Subcutaneous adipose tissue (tissue), 4 donors: ENCODE results near the gene AVEN. TPM values are rescaled to one million over a fixed set of nuclear protein-coding genes. Genes with fewer than 3 reads are reported as not detected.

Source experiments
- total RNA-seq, 4 donors: library from RNA; depleted of rRNA; stranded (reverse); fragments of >200 nt; gene quantifications; one replicate each; pipeline ENCODE4 v1.1.0, GENCODE V29; 2016
- TF ChIP-seq, protein P1 (sequence below): fragments of 450-650 bp; IDR thresholded peaks from one replicate; pipeline ENCODE4 v1.5.1; 2016; ENCODE audit warnings: low read depth, mild to moderate bottlenecking, control low read depth, antibody characterized with exemption, moderate library complexity

The AVEN gene
- total RNA-seq, 4 donors from 2014 or later, result 8.5 to 26.1 (median 17.5) TPM

DNA sequence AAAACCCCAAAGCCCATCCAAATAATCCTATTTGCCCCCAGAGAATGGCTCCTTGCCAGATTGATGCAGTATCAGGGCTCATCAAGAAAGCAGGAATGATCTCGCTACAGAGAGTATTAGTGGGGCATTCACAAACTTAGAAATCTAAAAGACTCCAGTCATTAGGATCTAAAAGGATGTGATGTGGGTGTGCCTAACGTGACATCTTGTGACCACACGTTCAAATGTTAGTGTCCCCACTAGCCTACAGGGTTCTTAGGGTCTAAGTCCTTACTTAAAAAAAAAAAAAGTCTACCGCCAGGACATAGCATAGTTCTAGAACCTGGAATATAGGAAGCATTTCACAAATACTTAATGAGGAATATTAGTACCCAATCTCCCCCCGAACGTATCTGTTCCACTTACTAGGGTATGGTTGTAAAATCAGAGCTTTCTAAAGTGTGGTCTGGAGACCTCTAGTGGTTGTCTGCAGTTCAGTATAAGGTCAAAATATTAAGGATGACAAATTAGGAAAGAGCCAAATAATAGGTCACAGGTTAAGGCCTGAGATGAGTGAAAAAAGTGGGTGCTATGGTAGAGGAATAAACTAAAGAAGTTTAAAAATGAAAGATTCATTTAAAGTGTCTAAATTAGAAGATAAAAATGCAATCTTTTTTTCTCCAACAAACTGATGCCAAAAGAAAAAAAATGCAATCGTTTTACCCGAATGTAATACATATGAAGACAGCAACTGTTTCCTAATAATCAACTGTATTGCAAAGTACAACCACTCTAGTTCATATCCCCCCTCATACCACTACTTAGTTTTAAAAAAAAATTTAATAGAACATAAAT lies 75.0 kb downstream of the AVEN start:
- TF ChIP-seq, protein P1, sequence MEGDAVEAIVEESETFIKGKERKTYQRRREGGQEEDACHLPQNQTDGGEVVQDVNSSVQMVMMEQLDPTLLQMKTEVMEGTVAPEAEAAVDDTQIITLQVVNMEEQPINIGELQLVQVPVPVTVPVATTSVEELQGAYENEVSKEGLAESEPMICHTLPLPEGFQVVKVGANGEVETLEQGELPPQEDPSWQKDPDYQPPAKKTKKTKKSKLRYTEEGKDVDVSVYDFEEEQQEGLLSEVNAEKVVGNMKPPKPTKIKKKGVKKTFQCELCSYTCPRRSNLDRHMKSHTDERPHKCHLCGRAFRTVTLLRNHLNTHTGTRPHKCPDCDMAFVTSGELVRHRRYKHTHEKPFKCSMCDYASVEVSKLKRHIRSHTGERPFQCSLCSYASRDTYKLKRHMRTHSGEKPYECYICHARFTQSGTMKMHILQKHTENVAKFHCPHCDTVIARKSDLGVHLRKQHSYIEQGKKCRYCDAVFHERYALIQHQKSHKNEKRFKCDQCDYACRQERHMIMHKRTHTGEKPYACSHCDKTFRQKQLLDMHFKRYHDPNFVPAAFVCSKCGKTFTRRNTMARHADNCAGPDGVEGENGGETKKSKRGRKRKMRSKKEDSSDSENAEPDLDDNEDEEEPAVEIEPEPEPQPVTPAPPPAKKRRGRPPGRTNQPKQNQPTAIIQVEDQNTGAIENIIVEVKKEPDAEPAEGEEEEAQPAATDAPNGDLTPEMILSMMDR, result no peak

DNA sequence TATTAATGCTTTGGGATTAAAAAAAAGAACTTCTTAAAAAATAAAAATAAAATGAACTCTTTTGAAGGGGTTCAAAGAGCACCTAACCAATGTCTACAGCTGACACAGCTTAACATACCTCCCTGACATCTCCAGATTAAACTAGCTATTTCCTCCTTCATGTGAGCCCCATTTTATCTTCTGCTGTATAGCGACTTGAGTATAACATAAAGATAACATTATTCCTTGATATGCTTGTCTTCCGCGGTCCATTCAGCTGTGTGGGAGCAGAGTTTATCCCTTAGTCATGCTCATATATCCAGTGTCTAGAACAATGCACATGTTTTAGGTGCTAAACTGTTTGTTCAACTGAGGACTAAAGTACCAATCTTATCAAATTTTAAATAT lies 78.5 kb downstream of the AVEN start:
- TF ChIP-seq, protein P1, result no peak

DNA sequence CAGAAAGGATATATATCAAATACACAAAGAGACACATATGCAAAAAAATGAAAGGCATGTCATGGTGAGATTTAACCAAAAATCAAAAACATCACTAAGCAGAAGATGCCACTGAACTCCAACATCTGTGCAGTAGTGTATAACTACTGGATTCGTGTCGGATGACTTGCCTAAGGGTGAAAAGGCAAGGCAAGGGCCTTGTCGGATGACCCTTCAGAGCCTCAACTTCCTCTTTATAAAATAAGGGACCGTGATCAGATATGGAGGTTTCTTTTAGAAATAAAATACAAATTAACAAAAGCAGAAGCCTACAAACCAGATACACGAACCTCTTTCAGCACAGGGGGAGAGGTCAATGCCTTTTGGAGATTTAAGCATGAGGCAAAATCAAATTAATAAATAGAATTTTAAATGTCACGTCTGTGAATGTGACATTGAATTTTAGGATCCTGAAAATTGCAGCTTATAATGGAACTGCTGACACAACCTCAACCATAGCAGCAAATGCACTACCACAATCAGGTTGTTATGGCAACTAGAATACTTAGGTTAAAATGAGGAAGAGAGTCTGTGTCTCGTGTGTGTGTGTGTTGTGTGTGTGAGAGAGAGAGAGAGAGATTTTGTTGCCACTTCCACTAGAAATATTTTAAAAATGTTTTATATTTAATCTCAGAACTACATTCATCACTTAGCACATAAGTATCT lies 79.0 kb downstream of the AVEN start:
- TF ChIP-seq, protein P1, result no peak

DNA sequence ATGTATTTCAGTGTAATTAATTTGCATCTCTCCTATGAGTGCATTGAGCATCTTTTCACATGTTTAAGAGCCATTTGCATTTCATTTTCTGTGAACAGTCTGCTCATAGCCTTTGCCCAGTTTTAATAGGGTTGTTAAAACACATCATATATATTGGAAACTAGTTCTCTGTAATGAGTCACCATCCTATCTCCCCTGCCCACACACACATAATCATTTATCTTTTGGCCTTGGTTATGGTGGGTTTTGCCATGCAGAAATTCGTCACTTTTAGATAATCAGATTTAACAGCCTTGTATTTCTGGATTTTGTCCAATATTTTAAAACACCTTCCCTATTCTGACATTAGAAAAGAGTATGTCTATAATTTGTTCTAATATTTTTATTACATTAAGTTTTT lies 82.6 kb downstream of the AVEN start:
- TF ChIP-seq, protein P1, result no peak

DNA sequence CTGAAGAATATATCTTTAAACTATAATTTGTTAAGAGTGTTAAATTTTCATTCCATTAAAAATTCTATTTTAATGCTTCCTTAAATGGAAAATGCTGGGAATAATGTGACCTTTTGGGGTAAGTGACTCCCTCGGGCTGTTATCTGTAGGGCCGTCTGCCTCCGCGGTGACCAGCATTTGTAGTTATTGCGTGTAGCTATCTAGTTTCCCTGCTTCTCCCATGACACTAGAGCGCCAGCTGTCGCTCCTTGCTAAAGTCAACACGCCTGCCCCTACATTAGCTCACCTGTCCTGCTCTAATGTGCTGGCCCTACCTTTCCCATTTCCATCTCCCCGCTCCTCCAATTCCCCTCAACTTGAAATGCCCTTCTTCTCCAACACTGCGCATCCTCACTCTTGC lies 83.1 kb downstream of the AVEN start:
- TF ChIP-seq, protein P1, result no peak

DNA sequence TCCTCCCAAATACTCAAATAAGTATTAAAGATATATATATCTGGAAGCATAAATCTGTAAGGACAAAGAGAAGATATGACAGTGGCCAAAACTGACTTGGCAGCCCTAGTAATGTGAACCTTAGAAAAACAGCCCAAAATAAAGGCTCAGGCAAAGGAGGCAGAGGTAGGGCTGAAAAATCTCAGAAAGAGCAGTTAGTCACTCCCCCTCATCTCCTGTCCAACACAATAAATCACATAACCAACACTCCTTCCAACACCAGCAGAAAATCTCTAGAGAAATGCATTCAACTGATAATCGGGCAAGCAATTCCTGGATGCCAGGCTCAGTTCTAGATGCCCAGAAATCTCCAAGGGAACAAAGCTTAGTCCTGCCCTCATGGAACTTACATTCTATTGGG lies 92.9 kb downstream of the AVEN start:
- TF ChIP-seq, protein P1, result no peak

DNA sequence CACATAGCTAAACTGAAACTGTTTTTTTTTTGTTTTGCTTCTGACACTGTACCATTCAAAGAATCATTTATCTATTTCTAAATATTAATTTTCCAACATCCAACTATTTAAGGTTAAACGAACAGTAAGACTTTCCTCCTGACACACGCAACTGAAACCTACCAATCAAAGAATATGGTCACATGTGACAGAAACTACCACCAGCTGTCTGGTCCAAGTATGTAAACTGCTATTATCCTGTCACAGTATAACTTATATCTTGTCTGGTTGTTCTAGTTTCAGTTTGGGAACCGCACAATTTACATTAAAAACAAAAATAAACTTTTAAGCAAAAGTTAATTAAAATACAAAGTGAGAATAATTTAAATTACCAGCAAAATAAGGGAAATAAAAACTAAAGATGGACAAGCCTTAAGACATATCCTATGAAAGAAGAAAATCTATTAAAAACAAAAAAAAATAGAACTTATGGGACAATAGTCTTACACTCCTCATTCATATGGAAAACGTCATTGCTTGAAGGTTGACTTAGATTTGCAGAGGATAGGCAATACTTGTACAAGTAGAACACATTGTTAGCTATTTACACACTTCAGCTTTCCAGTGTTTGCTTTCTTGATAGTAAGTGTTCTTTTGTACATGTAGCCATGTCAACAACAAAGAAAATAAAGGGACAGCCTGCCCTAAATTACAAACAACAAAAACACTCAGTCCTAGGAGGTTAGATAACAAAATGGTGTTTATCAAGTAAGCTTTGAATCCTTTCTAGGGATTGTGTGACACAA lies 97.5 kb downstream of the AVEN start:
- TF ChIP-seq, protein P1, result no peak
